Chondrocyte (in vitro differentiated cells): ENCODE measurements around the gene TYMP. TPM values are rescaled to one million over a fixed set of nuclear protein-coding genes. Genes with fewer than 3 reads are reported as not detected.
A peak's percentile ranks its signal among the peaks of the same experiment; 100 is the strongest.

Experiments used
- DNase-seq: peaks from one replicate; pipeline ENCODE4 v3.0.0; 2021; ENCODE audit warnings: mixed read lengths, low spot score
- H3K27ac Mint-ChIP-seq: one replicate; pipeline ENCODE4 v1.8.0; 2021; ENCODE audit warnings: mild to moderate bottlenecking, moderate library complexity, mixed read lengths; ENCODE audit not compliant: unreplicated experiment
- H3K27me3 Mint-ChIP-seq: 2 replicates; pipeline ENCODE4 v1.8.0; 2021; ENCODE audit warnings: low read depth, mixed read lengths
- H3K36me3 Mint-ChIP-seq: 2 replicates; pipeline ENCODE4 v1.8.0; 2021; ENCODE audit warnings: low read depth, mixed read lengths
- H3K4me1 Mint-ChIP-seq: 2 replicates; pipeline ENCODE4 v1.8.0; 2021; ENCODE audit warnings: low read depth, mild to moderate bottlenecking, mixed read lengths
- H3K4me3 Mint-ChIP-seq: one replicate; pipeline ENCODE4 v1.8.0; 2021; ENCODE audit warnings: mild to moderate bottlenecking, moderate library complexity, mixed read lengths; ENCODE audit not compliant: unreplicated experiment
- H3K9me3 Mint-ChIP-seq: 2 replicates; pipeline ENCODE4 v1.8.0; 2021; ENCODE audit warnings: low read depth, mixed read lengths
- total RNA-seq: library from RNA; stranded (reverse); gene quantifications from 3 replicates; pipeline ENCODE4 v1.2.1, GENCODE V29; 2021
- TF ChIP-seq, protein P1 (sequence below): fragments of 200-600 bp; sonication (generic); IDR thresholded peaks from 2 replicates; pipeline ENCODE4 v1.5.0; 2021; ENCODE audit warnings: antibody characterized with exemption, mild to moderate bottlenecking, moderate library complexity

Gene TYMP
- total RNA-seq, 1 donor from 2014 or later = 39.5 TPM

DNA sequence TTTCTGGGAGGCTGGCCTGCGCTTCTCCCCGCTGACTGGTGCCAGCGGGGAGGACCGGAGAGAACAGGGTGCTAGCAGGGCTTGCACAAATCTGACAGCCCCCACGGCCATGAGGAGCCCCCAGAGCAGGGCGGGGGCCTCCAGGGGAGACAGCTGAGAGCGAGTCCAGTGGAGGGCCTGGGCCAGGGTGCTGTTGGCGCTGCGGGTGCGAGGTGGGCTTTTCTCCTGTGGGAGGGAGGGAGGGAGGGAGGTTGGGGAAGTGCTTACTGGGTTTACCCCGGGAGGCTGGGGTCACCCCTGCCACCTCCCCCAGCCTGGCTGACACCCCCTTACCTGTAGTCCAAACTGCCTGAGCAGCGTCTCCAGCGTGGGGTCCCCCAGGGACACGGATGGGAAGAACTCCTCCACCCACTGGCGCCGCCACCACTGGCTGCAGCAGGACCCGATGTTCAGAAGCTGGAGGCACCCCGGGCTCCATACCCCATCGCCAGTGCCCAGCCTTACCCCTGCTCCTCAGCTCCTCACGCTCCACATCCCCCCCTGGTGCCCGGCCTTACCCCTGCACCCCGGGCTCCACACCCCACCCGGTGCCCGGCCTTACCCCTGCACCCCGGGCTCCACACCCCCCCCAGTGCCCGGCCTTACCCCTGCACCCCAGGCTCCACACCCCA lies 26.2 kb downstream of the TYMP start:
- no peaks in the 10 kb centered on the region for H3K27me3 Mint-ChIP-seq
- TF ChIP-seq, protein P1, sequence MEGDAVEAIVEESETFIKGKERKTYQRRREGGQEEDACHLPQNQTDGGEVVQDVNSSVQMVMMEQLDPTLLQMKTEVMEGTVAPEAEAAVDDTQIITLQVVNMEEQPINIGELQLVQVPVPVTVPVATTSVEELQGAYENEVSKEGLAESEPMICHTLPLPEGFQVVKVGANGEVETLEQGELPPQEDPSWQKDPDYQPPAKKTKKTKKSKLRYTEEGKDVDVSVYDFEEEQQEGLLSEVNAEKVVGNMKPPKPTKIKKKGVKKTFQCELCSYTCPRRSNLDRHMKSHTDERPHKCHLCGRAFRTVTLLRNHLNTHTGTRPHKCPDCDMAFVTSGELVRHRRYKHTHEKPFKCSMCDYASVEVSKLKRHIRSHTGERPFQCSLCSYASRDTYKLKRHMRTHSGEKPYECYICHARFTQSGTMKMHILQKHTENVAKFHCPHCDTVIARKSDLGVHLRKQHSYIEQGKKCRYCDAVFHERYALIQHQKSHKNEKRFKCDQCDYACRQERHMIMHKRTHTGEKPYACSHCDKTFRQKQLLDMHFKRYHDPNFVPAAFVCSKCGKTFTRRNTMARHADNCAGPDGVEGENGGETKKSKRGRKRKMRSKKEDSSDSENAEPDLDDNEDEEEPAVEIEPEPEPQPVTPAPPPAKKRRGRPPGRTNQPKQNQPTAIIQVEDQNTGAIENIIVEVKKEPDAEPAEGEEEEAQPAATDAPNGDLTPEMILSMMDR = no peak
- H3K9me3 Mint-ChIP-seq = no peaks in the 10 kb centered on the region
- peaks cover 4% of the 10 kb centered on the region for H3K36me3 Mint-ChIP-seq
- peaks cover 3% of the 10 kb centered on the region for H3K4me1 Mint-ChIP-seq
- DNase-seq = peak; percentile 92
- no peak overlapping the region for H3K27ac Mint-ChIP-seq
- H3K4me3 Mint-ChIP-seq = no peak overlapping the region

DNA sequence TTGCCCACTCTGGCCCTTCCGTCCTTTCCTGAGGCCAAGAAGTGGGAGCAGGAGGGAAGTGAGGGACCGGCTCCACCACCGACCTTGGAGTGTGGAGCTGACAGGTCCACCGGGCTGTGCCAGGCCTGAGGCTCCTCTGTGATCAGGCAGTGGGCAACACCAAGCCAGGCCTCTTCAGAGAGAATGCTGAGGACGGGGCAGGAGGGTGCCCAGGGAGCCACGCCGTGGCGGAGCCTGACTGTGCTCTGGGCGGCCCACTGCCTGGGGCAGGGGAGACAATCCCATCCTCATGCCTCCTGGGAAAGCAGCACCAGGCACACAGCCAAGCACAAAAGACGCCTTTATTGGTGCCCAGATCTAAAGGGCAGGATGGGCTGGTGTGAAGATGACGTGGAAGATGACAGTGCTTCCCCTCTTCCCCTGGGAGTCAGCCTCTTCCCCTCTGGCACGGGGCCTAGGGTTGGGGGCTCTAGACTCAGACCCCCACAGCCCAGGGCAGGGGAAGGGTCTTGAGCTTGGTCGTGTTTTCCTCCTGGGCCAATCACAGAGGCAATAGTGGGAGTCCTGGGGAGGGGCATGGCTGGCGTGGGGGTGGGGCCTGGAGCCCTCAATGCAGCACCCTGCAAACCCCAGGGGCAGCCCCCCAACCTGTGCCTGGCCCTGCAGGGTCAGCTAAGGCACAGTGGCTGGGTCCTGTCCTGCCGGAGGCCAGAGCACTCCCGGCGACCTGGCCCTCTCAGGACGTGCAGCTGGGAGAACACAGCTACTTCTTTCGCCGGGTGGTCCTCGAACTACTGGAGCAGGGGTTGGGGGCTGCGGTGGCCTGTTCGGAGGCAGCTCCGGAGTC lies 27.0 kb downstream of the TYMP start:
- H3K27me3 Mint-ChIP-seq = no peaks in the 10 kb centered on the region
- no peak overlapping the region for H3K4me3 Mint-ChIP-seq
- H3K9me3 Mint-ChIP-seq = no peaks in the 10 kb centered on the region
- DNase-seq = no peak
- peaks cover 2% of the 10 kb centered on the region for H3K4me1 Mint-ChIP-seq
- H3K27ac Mint-ChIP-seq = no peak overlapping the region
- TF ChIP-seq, protein P1 = no peak
- H3K36me3 Mint-ChIP-seq = peaks cover 4% of the 10 kb centered on the region

DNA sequence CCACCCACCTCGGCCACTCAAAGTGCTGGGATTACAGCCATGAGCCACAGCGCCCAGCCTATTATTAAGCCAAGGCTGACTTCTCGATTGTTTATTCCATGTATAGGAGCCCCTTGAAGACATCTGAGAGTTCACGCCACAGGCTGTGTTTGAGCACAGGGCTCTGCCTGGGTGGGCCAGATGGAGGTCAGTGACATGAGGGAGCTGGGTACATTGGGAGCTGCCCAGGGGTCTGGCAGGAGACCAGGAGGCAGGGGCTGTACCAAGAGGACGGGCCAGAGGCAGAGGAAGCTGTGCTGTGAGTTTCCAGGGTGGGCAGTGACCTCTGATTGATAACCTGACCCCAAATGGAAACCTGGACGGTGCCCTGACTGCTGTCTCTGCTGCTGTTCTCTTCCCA lies 27.7 kb downstream of the TYMP start:
- TF ChIP-seq, protein P1 = no peak
- DNase-seq = no peak
- Mint-ChIP-seq H3K4me3 (no peak overlapping the region), H3K27ac (no peak overlapping the region), H3K9me3 (no peaks in the 10 kb centered on the region), H3K4me1 (peaks cover 2% of the 10 kb centered on the region), H3K27me3 (no peaks in the 10 kb centered on the region), H3K36me3 (peaks cover 4% of the 10 kb centered on the region)

DNA sequence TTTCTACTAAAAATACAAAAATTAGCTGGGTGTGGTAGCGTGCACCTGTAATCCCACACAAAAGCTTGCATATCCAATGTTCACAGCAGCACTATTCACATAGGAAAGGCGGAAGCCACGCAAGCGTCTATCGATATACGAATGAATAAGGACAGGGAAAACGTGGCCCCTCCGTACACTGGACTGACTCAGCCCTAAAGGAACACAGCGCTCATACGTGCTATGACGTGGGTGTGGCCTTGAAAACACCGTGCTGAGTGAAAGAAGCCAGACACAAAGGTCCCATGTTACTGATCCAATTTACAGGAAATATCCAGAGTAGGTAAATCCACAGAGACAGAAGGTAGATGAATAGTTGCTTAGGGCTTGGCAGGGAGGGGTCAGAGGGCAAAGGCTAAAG lies 29.4 kb downstream of the TYMP start:
- Mint-ChIP-seq H3K4me1 (no peaks in the 10 kb centered on the region), H3K9me3 (no peaks in the 10 kb centered on the region), H3K27me3 (no peaks in the 10 kb centered on the region), H3K27ac (no peak overlapping the region), H3K36me3 (peaks cover 4% of the 10 kb centered on the region), H3K4me3 (no peak overlapping the region)
- no peak for DNase-seq
- TF ChIP-seq, protein P1 = no peak

DNA sequence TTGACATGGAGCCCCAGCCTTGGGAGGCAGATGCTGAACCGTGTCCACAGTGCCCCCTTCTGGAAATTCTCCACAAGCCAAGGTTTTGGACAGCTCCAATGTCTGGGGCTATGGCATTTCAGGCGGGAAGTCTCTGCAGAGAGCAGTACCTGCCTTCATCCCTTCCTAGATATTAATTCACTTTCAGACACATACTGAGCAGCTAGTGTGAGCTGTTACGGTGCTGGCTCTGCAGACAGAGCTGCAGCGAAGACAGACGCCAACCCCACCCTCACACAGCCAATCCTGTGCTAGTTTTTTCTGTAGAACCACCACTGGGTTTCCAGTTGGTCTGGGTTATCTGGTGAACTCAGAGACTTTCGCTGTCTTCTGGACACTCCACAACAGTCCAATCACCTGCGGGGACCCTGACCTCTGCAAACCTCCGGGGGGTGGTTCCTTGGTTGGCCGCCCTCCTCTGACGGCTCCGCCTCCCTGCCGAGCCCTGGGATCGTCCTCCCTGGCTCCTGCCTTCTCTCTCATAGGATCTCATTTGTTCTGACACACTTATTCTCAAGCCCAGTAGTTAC lies 31.4 kb downstream of the TYMP start:
- no peak for DNase-seq
- H3K9me3 Mint-ChIP-seq = no peaks in the 10 kb centered on the region
- H3K36me3 Mint-ChIP-seq = peaks cover 4% of the 10 kb centered on the region
- H3K27ac Mint-ChIP-seq = no peak overlapping the region
- H3K27me3 Mint-ChIP-seq = no peaks in the 10 kb centered on the region
- TF ChIP-seq, protein P1 = peak; percentile 79
- no peak overlapping the region for H3K4me3 Mint-ChIP-seq
- H3K4me1 Mint-ChIP-seq = no peaks in the 10 kb centered on the region
